Measurements from ENCODE around the gene CATSPERD.

Gene CATSPERD

GRCh38 chr19:5827342-5827890, 107.0 kb downstream of the CATSPERD start:
- DNase-seq (ENCODE audit: low read depth in 2 of 3, low spot score in 1 of 3): no peak

DNA sequence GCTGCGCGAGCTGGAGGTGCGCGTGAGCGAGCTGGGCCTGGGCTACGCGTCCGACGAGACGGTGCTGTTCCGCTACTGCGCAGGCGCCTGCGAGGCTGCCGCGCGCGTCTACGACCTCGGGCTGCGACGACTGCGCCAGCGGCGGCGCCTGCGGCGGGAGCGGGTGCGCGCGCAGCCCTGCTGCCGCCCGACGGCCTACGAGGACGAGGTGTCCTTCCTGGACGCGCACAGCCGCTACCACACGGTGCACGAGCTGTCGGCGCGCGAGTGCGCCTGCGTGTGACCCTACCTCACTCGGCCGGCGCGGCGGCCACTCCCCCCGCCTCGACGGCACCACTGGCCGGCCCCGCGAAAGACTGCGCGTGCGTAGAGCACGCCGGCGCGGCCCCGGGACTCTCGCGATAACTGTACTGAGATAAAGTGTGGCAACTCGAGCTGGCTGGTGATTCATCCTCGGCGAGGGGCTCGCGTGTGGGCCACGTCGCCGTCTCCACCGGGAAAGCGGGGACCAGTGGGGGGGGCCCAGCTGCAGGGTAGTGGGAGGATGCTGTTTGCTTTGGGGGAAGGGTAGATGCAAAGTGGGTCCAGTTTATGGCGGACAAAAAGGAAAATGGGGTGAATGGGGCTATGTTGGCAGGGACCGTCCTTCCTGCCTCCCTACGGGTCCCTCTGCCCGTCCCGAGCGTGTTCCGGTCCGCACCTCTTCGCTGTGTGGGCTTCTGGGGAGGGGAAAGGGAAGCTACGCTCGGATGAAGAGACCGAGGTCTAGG, 107.6 kb downstream of the CATSPERD start:
- peak; percentile 92 to 97 (median 92) for DNase-seq (ENCODE audit: low read depth in 2 of 3, low spot score in 1 of 3)
